ENCODE results near the gene CDC6.

Gene CDC6, protein sequence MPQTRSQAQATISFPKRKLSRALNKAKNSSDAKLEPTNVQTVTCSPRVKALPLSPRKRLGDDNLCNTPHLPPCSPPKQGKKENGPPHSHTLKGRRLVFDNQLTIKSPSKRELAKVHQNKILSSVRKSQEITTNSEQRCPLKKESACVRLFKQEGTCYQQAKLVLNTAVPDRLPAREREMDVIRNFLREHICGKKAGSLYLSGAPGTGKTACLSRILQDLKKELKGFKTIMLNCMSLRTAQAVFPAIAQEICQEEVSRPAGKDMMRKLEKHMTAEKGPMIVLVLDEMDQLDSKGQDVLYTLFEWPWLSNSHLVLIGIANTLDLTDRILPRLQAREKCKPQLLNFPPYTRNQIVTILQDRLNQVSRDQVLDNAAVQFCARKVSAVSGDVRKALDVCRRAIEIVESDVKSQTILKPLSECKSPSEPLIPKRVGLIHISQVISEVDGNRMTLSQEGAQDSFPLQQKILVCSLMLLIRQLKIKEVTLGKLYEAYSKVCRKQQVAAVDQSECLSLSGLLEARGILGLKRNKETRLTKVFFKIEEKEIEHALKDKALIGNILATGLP

DNA sequence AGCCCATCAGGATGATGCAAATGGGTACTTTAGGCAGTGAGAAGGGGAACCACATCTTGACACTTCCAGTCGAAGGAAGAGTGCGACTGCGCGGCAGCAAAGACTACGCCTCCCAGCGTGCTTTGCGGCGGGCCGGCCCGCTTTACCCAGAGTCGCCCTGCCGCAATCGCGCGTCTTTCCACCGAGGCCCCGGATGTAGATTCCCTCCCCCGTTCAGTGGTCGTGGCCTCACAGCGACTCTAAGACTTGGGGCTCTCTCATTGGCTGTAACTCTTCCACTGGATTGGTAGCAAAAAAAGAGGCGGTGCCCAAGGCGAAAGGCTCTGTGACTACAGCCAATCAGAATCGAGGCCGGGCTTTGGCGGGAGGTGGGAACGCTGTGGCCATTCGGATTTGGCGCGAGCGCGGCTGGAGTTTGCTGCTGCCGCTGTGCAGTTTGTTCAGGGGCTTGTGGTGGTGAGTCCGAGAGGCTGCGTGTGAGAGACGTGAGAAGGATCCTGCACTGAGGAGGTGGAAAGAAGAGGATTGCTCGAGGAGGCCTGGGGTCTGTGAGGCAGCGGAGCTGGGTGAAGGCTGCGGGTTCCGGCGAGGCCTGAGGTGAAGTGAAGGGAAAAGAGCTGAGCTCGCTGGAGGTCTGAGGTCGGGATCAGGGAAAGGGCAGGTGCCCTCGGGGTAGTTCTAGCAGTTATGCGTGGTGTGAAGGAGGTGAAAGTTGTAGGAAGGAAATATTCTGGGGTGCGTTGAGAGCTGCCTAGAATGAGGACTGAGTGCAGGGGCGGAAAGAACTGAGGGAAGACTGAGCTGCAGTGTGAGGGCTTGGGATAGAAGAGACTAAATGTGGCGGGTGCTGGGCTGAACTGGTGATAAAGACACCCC lies at the start of gene CDC6:
TSS of gene CDC6 (plus strand) at position 386 of the 876 bp plus-strand sequence. CDS start 1,542 bp downstream, outside the sequence.
- peak; percentile 98 to 99 for DNase-seq

- DNase-seq, result no peak
These were observed 46.3 kb upstream of the CDC6 start for GRCh38 chr17:40241252-40241834.

DNA sequence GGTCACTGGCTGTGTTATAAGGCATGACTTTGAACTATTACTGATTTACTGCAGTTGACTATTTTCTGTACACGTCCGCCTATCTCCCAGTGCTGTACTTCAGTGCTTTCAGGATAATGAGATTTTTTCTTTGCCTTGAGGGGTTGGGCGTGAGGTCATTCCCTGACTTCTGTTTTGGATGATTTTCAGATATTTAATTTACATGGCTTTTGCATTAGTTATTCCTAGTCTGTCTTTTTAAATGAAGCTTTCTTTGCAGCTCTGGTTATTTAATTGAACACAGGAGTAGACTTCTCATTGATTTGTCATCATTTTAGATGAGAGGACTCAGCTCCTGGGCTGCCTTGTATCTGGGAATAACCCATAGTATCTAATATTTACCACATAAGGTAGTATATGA lies 44.9 kb upstream of the CDC6 start:
- DNase-seq, result no peak

- DNase-seq, result no peak
These were observed 43.9 kb upstream of the CDC6 start for GRCh38 chr17:40243761-40244160.

DNA sequence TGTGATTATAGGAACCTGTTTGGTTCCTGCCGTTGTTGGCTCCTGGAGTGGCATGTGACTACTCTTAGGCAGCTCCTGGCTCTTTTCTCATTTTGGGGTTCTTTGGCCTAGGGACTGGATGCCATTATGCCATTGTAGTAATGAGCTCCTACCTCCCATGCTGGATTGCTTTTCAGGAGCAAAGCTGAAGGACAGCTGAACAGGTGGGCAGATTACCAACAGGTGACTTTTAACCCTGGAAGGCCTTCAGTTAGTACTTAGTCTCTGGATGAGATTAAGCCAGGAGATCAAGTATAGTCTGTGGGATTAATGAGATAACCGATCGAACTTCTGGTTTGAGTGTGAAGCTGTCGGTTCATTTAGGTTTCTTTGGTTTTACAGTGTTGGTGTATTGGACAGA lies 43.4 kb upstream of the CDC6 start:
- DNase-seq, result no peak

DNA sequence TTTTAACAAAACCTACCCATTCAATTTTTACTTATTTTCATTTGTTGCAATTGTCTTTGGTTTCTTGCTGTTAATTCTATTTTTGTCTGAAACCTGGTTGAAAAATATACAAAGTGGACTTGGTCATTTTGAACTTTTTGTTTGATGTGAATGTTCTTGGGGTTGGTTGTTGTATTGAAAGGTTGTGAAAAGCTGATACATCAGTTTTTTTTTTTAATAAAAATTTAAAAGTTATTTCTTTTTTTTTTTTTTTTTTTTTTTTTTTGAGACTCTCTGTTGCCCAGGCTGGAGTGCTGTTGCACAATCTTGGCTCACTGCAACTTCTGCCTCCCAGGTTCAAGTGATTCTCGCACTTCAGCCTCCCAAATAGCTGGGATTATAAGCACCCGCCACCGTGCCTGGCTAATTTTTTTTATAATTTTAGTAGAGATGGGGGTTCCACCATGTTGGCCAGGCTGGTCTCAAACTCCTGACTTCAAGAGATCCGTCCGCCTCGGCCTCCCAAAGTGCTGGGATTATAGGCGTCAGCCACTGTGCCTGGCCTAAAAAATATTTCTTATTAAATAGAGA lies 39.7 kb upstream of the CDC6 start:
- DNase-seq, result no peak

GRCh38 chr17:40248507-40248906 lies 39.2 kb upstream of the CDC6 start:
- DNase-seq, result no peak

- DNase-seq, result no peak
These were observed 36.1 kb upstream of the CDC6 start for GRCh38 chr17:40251576-40251975.

- DNase-seq, result no peak
These were observed 34.1 kb upstream of the CDC6 start for GRCh38 chr17:40253565-40253964.

DNA sequence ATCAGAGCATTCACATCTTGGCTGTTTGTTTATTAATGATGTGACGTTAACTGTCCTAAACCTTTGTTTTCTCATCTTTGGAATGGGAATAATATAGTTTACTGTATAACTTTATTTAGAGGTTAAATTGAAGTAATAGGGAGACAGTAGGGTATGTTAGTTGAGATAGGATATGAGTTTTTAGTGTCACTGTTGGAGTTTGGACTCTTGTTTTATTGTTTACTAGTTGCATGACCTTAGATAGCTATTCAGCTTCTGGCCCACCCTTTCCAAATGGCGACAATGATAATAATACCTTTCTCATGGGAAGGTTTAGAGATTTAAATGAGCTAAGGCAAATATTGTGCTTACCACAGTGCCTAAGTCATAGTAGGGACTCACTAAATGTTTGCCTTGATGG lies 28.2 kb upstream of the CDC6 start:
- DNase-seq, result no peak

DNA sequence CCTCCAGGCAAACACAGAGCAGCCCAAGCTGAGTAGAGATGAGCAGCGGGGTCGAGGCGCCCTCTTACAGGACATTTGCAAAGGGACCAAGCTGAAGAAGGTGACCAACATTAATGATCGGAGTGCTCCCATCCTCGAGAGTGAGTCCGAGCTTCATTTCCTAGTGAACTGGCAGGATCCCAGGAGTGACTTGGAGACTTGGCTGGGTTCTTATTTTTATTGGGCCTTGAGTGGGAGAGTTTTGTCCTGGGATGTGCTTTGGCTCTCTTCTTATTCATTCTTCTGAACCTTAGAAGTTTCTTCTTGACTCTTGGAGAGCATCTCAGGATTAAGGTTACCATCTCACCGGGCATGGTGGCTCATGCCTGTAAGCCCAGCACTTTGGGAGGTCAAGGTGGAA lies 27.2 kb upstream of the CDC6 start:
- DNase-seq, result no peak

DNA sequence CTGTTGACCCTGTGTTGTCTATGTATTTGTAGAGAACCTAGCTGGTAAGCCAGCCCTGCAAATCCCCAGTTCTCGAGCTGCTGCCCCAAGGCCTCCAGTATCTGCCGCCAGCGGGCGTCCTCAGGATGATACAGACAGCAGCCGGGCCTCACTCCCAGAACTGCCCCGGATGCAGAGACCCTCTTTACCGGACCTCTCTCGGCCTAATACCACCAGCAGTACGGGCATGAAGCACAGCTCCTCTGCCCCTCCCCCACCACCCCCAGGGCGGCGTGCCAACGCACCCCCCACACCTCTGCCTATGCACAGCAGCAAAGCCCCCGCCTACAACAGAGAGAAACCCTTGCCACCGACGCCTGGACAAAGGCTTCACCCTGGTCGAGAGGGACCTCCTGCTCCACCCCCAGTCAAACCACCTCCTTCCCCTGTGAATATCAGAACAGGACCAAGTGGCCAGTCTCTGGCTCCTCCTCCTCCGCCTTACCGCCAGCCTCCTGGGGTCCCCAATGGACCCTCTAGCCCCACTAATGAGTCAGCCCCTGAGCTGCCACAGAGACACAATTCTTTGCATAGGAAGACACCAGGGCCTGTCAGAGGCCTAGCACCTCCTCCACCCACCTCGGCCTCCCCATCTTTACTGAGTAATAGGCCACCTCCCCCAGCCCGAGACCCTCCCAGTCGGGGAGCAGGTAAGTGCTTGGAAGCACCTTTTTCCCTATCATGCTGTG lies 23.1 kb upstream of the CDC6 start:
- no peak for DNase-seq

GRCh38 chr17:40265337-40265736 lies 22.3 kb upstream of the CDC6 start:
- no peak for DNase-seq

- no peak for DNase-seq
These were observed 20.8 kb upstream of the CDC6 start for GRCh38 chr17:40266882-40267281.

GRCh38 chr17:40268141-40268712 lies 19.5 kb upstream of the CDC6 start:
- DNase-seq, result no peak

- DNase-seq, result no peak
These were observed 9.3 kb upstream of the CDC6 start for GRCh38 chr17:40278414-40278813.

- DNase-seq, result no peak
These were observed 8.3 kb upstream of the CDC6 start for GRCh38 chr17:40279402-40279801.

DNA sequence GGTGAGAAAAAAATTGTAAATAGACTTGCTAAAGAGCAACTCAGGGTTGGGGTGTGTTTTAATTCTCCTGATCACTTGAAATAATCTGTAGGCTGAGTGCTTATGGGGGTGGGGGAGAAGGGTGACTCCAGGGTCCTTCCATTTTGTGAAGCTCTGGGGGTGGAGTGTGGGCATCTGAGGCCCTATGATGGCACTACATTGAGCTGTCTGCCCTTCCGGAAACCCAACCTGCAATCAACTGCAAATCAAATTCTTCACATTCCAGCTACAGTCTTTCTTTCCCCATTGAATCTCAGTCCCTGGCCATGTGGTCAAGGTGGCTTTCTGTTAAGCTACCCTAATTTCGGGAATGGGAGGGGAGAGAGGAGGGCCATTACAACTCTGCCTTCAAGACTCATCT lies 6.0 kb upstream of the CDC6 start:
- no peak for DNase-seq

DNA sequence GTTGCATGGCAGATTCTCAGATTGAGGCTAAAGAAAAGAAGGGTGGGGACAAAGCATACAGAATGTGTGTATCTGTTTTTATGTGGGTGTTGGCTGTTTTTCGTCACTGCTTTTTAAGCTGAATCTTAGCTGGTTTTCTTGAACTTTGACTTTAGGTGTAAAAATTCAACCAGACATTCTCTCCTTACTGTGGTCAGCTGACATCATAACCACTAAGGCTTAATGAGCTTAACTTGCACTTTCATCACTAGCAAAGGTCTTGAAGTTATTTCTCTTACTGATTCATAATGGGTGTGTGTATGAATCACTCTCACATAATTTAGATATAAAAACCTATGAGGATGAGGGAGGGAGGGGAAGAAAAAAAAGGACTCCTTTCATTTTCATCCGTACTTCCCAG lies 4.0 kb upstream of the CDC6 start:
- no peak for DNase-seq

GRCh38 chr17:40284085-40284713 lies 3.5 kb upstream of the CDC6 start:
- no peak for DNase-seq

- DNase-seq, result no peak
These were observed 1.2 kb upstream of the CDC6 start for GRCh38 chr17:40286473-40286872.

GRCh38 chr17:40287159-40287493 lies 553 bp upstream of the CDC6 start:
- DNase-seq, result no peak

Measured in SHP77 (cell line).